Nucleus accumbens (tissue), 56 donors: ENCODE data around the gene SNX27.

Source experiments
- DNase-seq, 56 donors: peaks; one replicate each; lab custom pipeline; 2025; lab: John Stamatoyannopoulos, UW

The SNX27 gene

GRCh38 chr1:151611832-151612500 lies at the start of gene SNX27:
Gene SNX27 (plus strand): TSS chr1:151612050. CDS start chr1:151612202, 152 bp downstream.
- DNase-seq, result peak in 55 of 56 donors; percentile 54 to 97 (median 90)

- no peak for DNase-seq
Observed at GRCh38 chr1:151562661-151563060, 49.2 kb upstream of the SNX27 start.

- DNase-seq, result no peak
Observed at GRCh38 chr1:151563376-151563775, 48.5 kb upstream of the SNX27 start.

- DNase-seq, result no peak
Observed at GRCh38 chr1:151565502-151566189, 46.2 kb upstream of the SNX27 start.

GRCh38 chr1:151568626-151569088 lies 43.2 kb upstream of the SNX27 start:
- no peak for DNase-seq

- no peak for DNase-seq
Observed at GRCh38 chr1:151570819-151571218, 41.0 kb upstream of the SNX27 start.

- DNase-seq, result no peak
Observed at GRCh38 chr1:151574575-151575529, 37.0 kb upstream of the SNX27 start.

- DNase-seq, result no peak
Observed at GRCh38 chr1:151577173-151577572, 34.7 kb upstream of the SNX27 start.

- DNase-seq, result no peak
Observed at GRCh38 chr1:151578941-151579340, 32.9 kb upstream of the SNX27 start.

GRCh38 chr1:151579436-151580225 lies 32.2 kb upstream of the SNX27 start:
- DNase-seq, result peak in 20 of 56 donors; percentile 0 to 49 (median 16)

- no peak for DNase-seq
Observed at GRCh38 chr1:151581451-151581850, 30.4 kb upstream of the SNX27 start.

GRCh38 chr1:151581921-151582320 lies 29.9 kb upstream of the SNX27 start:
- DNase-seq, result no peak

GRCh38 chr1:151583796-151584195 lies 28.1 kb upstream of the SNX27 start:
- DNase-seq, result no peak

- no peak for DNase-seq
Observed at GRCh38 chr1:151584278-151584677, 27.6 kb upstream of the SNX27 start.

GRCh38 chr1:151584780-151585179 lies 27.1 kb upstream of the SNX27 start:
- no peak for DNase-seq

GRCh38 chr1:151585622-151586021 lies 26.2 kb upstream of the SNX27 start:
- no peak for DNase-seq

GRCh38 chr1:151590961-151591360 lies 20.9 kb upstream of the SNX27 start:
- no peak for DNase-seq

GRCh38 chr1:151593730-151594129 lies 18.1 kb upstream of the SNX27 start:
- no peak for DNase-seq

GRCh38 chr1:151594143-151594625 lies 17.7 kb upstream of the SNX27 start:
- DNase-seq, result peak in 41 of 56 donors; percentile 0 to 82 (median 29)
